GM23338 (cell line): ENCODE measurements around the gene IQGAP1. TPM values are rescaled to one million over a fixed set of nuclear protein-coding genes. Genes with fewer than 3 reads are reported as not detected.

Source experiments
- ATAC-seq: fragments of 200-7000 bp; cut with Tn5 transposase; 3 replicates; pipeline ENCODE4 v1.9.1; 2020
- DNase-seq: peaks from one replicate; pipeline ENCODE4 v3.0.0-alpha.2; 2015; ENCODE audit warnings: low spot score
- H2AFZ ChIP-seq: fragments of 200-600 bp; sonication (generic); 2 replicates; pipeline ENCODE4 v1.8.0; 2016; ENCODE audit warnings: antibody characterized with exemption, mild to moderate bottlenecking, moderate library complexity
- H3F3A ChIP-seq: fragments of 200-600 bp; sonication (generic); replicated peaks from 2 replicates; pipeline ENCODE4 v1.8.0; 2017; ENCODE audit warnings: antibody characterized with exemption, mixed run types, low read depth
- H3K27ac ChIP-seq: fragments of 200-600 bp; sonication (generic); 2 replicates; pipeline ENCODE4 v1.6.1; 2016; ENCODE audit warnings: low read depth
- H3K27me3 ChIP-seq: fragments of 200-600 bp; sonication (generic); 2 replicates; pipeline ENCODE4 v1.8.0; 2016; ENCODE audit warnings: mild to moderate bottlenecking, mixed run types, moderate library complexity; ENCODE audit not compliant: insufficient read depth
- H3K36me3 ChIP-seq: fragments of 200-600 bp; sonication (generic); 2 replicates; pipeline ENCODE4 v1.8.0; 2016; ENCODE audit warnings: mild to moderate bottlenecking; ENCODE audit not compliant: insufficient read depth
- H3K4me1 ChIP-seq: fragments of 200-600 bp; sonication (generic); 2 replicates; pipeline ENCODE4 v1.8.0; 2016; ENCODE audit warnings: mild to moderate bottlenecking, moderate library complexity; ENCODE audit not compliant: insufficient read depth
- H3K4me2 ChIP-seq: fragments of 200-600 bp; sonication (generic); 2 replicates; pipeline ENCODE4 v1.7.1; 2017; ENCODE audit warnings: mixed run types
- H3K4me3 ChIP-seq: fragments of 200-600 bp; sonication (generic); 2 replicates; pipeline ENCODE4 v1.6.1; 2016; ENCODE audit warnings: mixed run types
- H3K79me2 ChIP-seq: fragments of 200-600 bp; sonication (generic); replicated peaks from 2 replicates; pipeline ENCODE4 v1.8.0; 2017; ENCODE audit warnings: mild to moderate bottlenecking; ENCODE audit not compliant: insufficient read depth
- H3K9me2 ChIP-seq: fragments of 200-600 bp; sonication (generic); 2 replicates; pipeline ENCODE4 v1.8.0; 2017; ENCODE audit not compliant: insufficient read depth
- H4K20me1 ChIP-seq: fragments of 200-600 bp; sonication (generic); replicated peaks from 2 replicates; pipeline ENCODE4 v1.8.0; 2017; ENCODE audit warnings: mild to moderate bottlenecking; ENCODE audit not compliant: insufficient read depth
- H3K27ac Mint-ChIP-seq: 2 replicates; pipeline ENCODE4 v1.8.0; 2020; ENCODE audit warnings: inconsistent platforms, mild to moderate bottlenecking, moderate library complexity, mixed read lengths
- H3K27me3 Mint-ChIP-seq: 3 replicates; pipeline ENCODE4 v1.8.0; 2022; ENCODE audit warnings: low read depth, mild to moderate bottlenecking, moderate library complexity, mixed read lengths, inconsistent platforms; ENCODE audit not compliant: insufficient read depth, poor library complexity
- H3K36me3 Mint-ChIP-seq: 3 replicates; pipeline ENCODE4 v1.8.0; 2021; ENCODE audit warnings: low read depth, mild to moderate bottlenecking, inconsistent platforms, moderate library complexity, mixed read lengths
- H3K4me1 Mint-ChIP-seq: 3 replicates; pipeline ENCODE4 v1.8.0; 2020; ENCODE audit warnings: mild to moderate bottlenecking, inconsistent platforms, mixed read lengths
- H3K4me3 Mint-ChIP-seq: 3 replicates; pipeline ENCODE4 v1.8.0; 2021; ENCODE audit warnings: moderate library complexity, mild to moderate bottlenecking, inconsistent platforms, mixed read lengths
- H3K9me3 Mint-ChIP-seq: 3 replicates; pipeline ENCODE4 v1.8.0; 2020; ENCODE audit warnings: moderate library complexity, mild to moderate bottlenecking, inconsistent platforms, mixed read lengths
- EZH2 ChIP-seq: fragments of 200-600 bp; sonication (generic); IDR thresholded peaks from one replicate; pipeline ENCODE4 v1.8.0; 2017; ENCODE audit warnings: antibody characterized with exemption, mild to moderate bottlenecking, low read depth; ENCODE audit not compliant: unreplicated experiment
- NANOG ChIP-seq: IDR thresholded peaks from 2 replicates; pipeline ENCODE4 v1.6.1; 2016; ENCODE audit warnings: antibody characterized with exemption, borderline replicate concordance
- POLR2AphosphoS5 ChIP-seq: IDR thresholded peaks from 2 replicates; pipeline ENCODE4 v1.6.1; 2016; ENCODE audit warnings: antibody characterized with exemption, low read depth
- REST ChIP-seq: IDR thresholded peaks from one replicate; pipeline ENCODE4 v1.6.1; 2018; ENCODE audit warnings: antibody characterized with exemption; ENCODE audit not compliant: unreplicated experiment
- ZNF114 ChIP-seq: fragments of 250-450 bp; sonication (Bioruptor Pico); IDR thresholded peaks from 2 replicates; pipeline ENCODE4 v1.5.0; 2020; ENCODE audit warnings: mild to moderate bottlenecking, moderate library complexity
- polyA plus RNA-seq: library from polyadenylated mRNA; unstranded; fragments of >200 nt; fragmentation: Nextera tagmentation; extraction: Ambion mirVana; gene quantifications from 2 replicates; pipeline ENCODE4 v1.2.1, GENCODE V29; 2016
- total RNA-seq: library from RNA; depleted of rRNA; stranded (reverse); fragments of >200 nt; shearing (Covaris generic); gene quantifications from 2 replicates; pipeline ENCODE4 v1.2.3, GENCODE V29; 2014
- TF ChIP-seq, protein P1 (sequence below), 2 experiments: fragments of 200-600 bp in 1 of 2; sonication (generic) in 1 of 2; conservative IDR thresholded peaks; 2 replicates each; pipeline versions ENCODE4 v1.5.1 to v1.6.1; 2016 to 2017; ENCODE audit warnings: antibody characterized with exemption in 2 of 2, low read depth in 2 of 2, mild to moderate bottlenecking in 2 of 2, moderate library complexity in 1 of 2
- TF ChIP-seq, protein P2 (sequence below): IDR thresholded peaks from 2 replicates; pipeline ENCODE4 v1.6.1; 2016; ENCODE audit warnings: antibody characterized with exemption

Gene IQGAP1
- total and polyA plus RNA-seq, 2 experiments from 2014 or later, result 92.7 to 159 TPM

- Mint-ChIP-seq H3K27me3 (peaks cover 3% of the 10 kb centered on the region), H3K4me3 (no peak overlapping the region), H3K36me3 (peaks cover 27% of the 10 kb centered on the region; the same call in 2 of the 3 replicates), H3K9me3 (no peaks in the 10 kb centered on the region), H3K27ac (no peak overlapping the region), H3K4me1 (peaks cover 2% of the 10 kb centered on the region; the same call in 1 of the 3 replicates)
- Histone ChIP-seq H3K79me2 (0 out of 2 replicates have a peak, but pooled peaks cover 4% of the 10 kb centered on the region), H3F3A (no peaks in the 10 kb centered on the region), H3K36me3 (peaks cover 13% of the 10 kb centered on the region; the same call in 1 of the 2 replicates), H3K9me2 (no peaks in the 10 kb centered on the region), H3K4me2 (no peak overlapping the region), H4K20me1 (peaks cover 2% of the 10 kb centered on the region; the same call in 1 of the 2 replicates), H3K4me1 (no peaks in the 10 kb centered on the region), H3K4me3 (no peak overlapping the region), H3K27ac (no peak overlapping the region), H3K27me3 (no peaks in the 10 kb centered on the region), H2AFZ (no peak overlapping the region)
- TF ChIP-seq, protein P1, sequence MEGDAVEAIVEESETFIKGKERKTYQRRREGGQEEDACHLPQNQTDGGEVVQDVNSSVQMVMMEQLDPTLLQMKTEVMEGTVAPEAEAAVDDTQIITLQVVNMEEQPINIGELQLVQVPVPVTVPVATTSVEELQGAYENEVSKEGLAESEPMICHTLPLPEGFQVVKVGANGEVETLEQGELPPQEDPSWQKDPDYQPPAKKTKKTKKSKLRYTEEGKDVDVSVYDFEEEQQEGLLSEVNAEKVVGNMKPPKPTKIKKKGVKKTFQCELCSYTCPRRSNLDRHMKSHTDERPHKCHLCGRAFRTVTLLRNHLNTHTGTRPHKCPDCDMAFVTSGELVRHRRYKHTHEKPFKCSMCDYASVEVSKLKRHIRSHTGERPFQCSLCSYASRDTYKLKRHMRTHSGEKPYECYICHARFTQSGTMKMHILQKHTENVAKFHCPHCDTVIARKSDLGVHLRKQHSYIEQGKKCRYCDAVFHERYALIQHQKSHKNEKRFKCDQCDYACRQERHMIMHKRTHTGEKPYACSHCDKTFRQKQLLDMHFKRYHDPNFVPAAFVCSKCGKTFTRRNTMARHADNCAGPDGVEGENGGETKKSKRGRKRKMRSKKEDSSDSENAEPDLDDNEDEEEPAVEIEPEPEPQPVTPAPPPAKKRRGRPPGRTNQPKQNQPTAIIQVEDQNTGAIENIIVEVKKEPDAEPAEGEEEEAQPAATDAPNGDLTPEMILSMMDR (conservative IDR thresholded peaks at IDR 0.05; ENCODE audit: low read depth in 2 of 2), result no peak
- TF ChIP-seq, protein P2, sequence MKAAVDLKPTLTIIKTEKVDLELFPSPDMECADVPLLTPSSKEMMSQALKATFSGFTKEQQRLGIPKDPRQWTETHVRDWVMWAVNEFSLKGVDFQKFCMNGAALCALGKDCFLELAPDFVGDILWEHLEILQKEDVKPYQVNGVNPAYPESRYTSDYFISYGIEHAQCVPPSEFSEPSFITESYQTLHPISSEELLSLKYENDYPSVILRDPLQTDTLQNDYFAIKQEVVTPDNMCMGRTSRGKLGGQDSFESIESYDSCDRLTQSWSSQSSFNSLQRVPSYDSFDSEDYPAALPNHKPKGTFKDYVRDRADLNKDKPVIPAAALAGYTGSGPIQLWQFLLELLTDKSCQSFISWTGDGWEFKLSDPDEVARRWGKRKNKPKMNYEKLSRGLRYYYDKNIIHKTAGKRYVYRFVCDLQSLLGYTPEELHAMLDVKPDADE, result no peak
- TF ChIP-seq ZNF114 (CRISPR knock-in tag), result no peak
- TF ChIP-seq NANOG, result no peak
- DNase-seq, result no peak
- ATAC-seq, result no peak
Observed at GRCh38 chr15:90437516-90437915, 49.5 kb downstream of the IQGAP1 start.

DNA sequence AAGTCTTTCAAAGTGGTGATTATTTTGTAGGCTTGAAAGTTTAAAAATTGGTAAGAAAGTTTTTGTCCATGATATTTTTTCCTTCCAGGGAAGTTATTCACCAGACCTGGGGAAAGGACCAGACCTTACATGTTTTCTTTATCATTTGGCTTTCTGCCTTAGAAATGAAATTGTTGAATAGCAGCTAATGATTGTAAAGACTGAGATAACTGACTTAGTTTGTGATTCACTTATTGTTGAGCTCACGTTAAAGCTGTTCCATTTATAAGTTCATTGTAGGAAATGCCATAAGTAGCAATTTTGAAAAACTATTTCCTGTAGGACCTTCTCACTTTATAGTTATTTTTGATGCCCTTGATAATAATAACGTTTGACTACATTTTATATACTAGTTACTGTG lies 51.9 kb downstream of the IQGAP1 start:
- Mint-ChIP-seq H3K4me3 (no peak overlapping the region), H3K27ac (no peak overlapping the region), H3K4me1 (peaks cover 2% of the 10 kb centered on the region; the same call in 1 of the 3 replicates), H3K36me3 (peaks cover 22% of the 10 kb centered on the region; the same call in 2 of the 3 replicates), H3K9me3 (no peaks in the 10 kb centered on the region), H3K27me3 (peaks cover 3% of the 10 kb centered on the region)
- Histone ChIP-seq H3K4me2 (no peak overlapping the region), H3F3A (no peaks in the 10 kb centered on the region), H3K36me3 (peaks cover 11% of the 10 kb centered on the region; the same call in 1 of the 2 replicates), H3K27ac (0 out of 2 replicates have a peak overlapping the region, but pooled peaks have one; percentile 62), H3K79me2 (0 out of 2 replicates have a peak, but pooled peaks cover 4% of the 10 kb centered on the region), H3K4me3 (no peak overlapping the region), H2AFZ (no peak overlapping the region), H3K27me3 (no peaks in the 10 kb centered on the region), H3K4me1 (no peaks in the 10 kb centered on the region), H4K20me1 (no peaks in the 10 kb centered on the region), H3K9me2 (no peaks in the 10 kb centered on the region)
- DNase-seq (no peak), ATAC-seq (no peak)
- TF ChIP-seq REST, result no peak
- no peak for TF ChIP-seq EZH2
- TF ChIP-seq, protein P1 (conservative IDR thresholded peaks at IDR 0.05; ENCODE audit: low read depth in 2 of 2), result no peak
- no peak for TF ChIP-seq POLR2AphosphoS5
